ENCODE data around the gene SHC1. TPM values are rescaled to one million over a fixed set of nuclear protein-coding genes. Genes with fewer than 3 reads are reported as not detected.
A peak's percentile ranks its signal among the peaks of the same experiment; 100 is the strongest.

Gene SHC1
- total RNA-seq, 3 donors from 2014 or later (not counting 1 experiment from before 2014, with no cell fraction given), result 94.6 to 112 (median 96.8) TPM

- Histone ChIP-seq H3K27me3 (ENCODE audit: control insufficient read depth, insufficient read depth, low read length) (no peaks in the 10 kb centered on the region), H3K36me3 (ENCODE audit: control insufficient read depth, insufficient read depth, low read length) (peaks cover 55% of the 10 kb centered on the region), H3K4me3 (ENCODE audit: low read length) (no peak overlapping the region), H3K27ac (ENCODE audit: low read length) (peak overlapping the region; percentile 93), H3K9me3 (ENCODE audit: control insufficient read depth, insufficient read depth, low read length) (no peaks in the 10 kb centered on the region), H3K4me1 (ENCODE audit: control insufficient read depth, insufficient read depth, low read length) (peaks cover 20% of the 10 kb centered on the region)
- H3K27ac Mint-ChIP-seq, result peak overlapping the region; percentile 88
- no peaks in the 10 kb centered on the region for H3K36me3 Mint-ChIP-seq
- intact Hi-C loops (cut with micrococcal nuclease), result loop anchor here (1.0 kb wide), 1 partner anchor 54 kb away; no protein-coding TSS in a partner anchor
- DNase-seq (no peak), ATAC-seq (no peak)
- peaks cover 18 to 29% of the 10 kb centered on the region in 2 donors for H3K4me1 Mint-ChIP-seq
- TF ChIP-seq CTCF (IDR thresholded peaks at IDR 0.05), result no peak
- 88% methylated on average over 6 of the region's 6 CpGs for WGBS (ENCODE audit: insufficient coverage)
- no peaks in the 10 kb centered on the region for H3K9me3 Mint-ChIP-seq
- peak overlapping the region; percentile 89 for H3K4me3 Mint-ChIP-seq
- H3K27me3 Mint-ChIP-seq (ENCODE audit: low read depth in 2 of 2), result no peaks in the 10 kb centered on the region
Measured at GRCh38 chr1:154962795-154963330, 7.7 kb downstream of the SHC1 start.

- TF ChIP-seq CTCF (IDR thresholded peaks at IDR 0.05), result peak; percentile 15
- Mint-ChIP-seq H3K9me3 (no peaks in the 10 kb centered on the region), H3K27ac (peak overlapping the region; percentile 88), H3K36me3 (no peaks in the 10 kb centered on the region), H3K4me3 (peak overlapping the region; percentile 89), H3K27me3 (ENCODE audit: low read depth in 2 of 2) (no peaks in the 10 kb centered on the region), H3K4me1 (peaks cover 18 to 29% of the 10 kb centered on the region in 2 donors)
- Histone ChIP-seq H3K27ac (ENCODE audit: low read length) (peak overlapping the region; percentile 93), H3K27me3 (ENCODE audit: control insufficient read depth, insufficient read depth, low read length) (no peaks in the 10 kb centered on the region), H3K4me3 (ENCODE audit: low read length) (peak overlapping the region; percentile 65), H3K9me3 (ENCODE audit: control insufficient read depth, insufficient read depth, low read length) (no peaks in the 10 kb centered on the region), H3K36me3 (ENCODE audit: control insufficient read depth, insufficient read depth, low read length) (peaks cover 49% of the 10 kb centered on the region), H3K4me1 (ENCODE audit: control insufficient read depth, insufficient read depth, low read length) (peaks cover 20% of the 10 kb centered on the region)
- ATAC-seq (peak; percentile 2 to 13 (median 8)), DNase-seq (peak in 1 of 2 donors; percentile 50)
- WGBS (ENCODE audit: insufficient coverage), result 2% methylated on average over 24 of the region's 25 CpGs
- intact Hi-C loops (cut with micrococcal nuclease), result loop anchor here (1.0 kb wide), 1 partner anchor 55 kb away; no protein-coding TSS in a partner anchor
Measured at GRCh38 chr1:154962156-154962749, 8.3 kb downstream of the SHC1 start.

DNA sequence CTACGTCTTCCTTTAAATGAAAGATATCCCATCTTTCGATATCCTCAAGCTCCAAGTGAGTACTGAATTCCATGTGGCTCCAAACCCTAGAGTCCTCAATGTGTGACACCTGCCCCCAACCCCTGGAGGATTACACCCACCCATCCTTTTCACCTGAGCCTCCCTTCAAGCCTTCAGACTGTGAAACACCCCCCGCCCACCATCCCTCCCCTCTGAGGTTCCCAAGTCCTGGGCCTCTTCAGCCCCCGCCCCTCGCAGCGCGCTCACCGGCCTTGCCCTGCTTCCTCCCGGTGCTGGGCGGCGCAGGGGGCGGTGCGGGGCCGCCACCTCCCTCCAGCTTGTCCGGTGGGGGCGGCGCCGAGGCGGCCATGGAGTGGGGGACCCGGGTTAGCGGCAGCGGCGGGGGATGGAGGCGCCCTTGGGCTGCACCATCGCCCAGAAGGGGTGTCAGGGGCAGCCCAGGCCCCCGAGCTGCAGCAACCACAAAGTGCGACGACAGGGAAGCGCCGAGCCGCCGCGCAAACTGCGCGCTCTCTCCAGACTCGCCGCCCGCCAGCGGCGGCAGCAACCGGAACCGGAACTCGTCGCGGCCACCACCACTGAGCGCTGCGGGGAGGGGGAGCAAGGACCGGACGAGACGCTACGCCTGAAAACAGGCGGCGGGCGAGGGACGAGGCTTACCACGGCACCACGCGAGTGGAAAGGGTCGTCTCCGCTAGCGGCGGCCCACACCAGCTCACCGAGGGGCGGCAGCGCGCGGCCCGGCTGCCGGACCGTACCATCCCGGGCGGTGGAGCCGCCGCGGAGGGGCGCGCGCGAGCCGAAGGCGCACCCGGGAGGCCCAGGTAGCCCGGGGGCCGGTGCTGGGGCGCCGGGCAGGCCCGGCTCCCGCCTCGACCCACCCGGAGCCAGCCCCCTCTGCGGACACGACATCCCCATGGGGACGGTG lies 9.1 kb downstream of the SHC1 start, which contains the start of gene PYGO2:
TSS of gene PYGO2 (minus strand) at position 576 of the 949 bp plus-strand sequence. CDS start at position 370, 206 bp downstream.
- H3K4me3 Mint-ChIP-seq, result peak within 1 kb of the TSS; percentile 91
- H3K9me3 ChIP-seq (ENCODE audit: control insufficient read depth, insufficient read depth, low read length), result no peaks in the 10 kb centered on the region
- DNase-seq, result peak; percentile 79 to 89
- H3K27ac ChIP-seq (ENCODE audit: low read length), result peak within 1 kb of the TSS; percentile 93
- peaks cover 20 to 31% of the 10 kb centered on the region in 2 donors for H3K4me1 Mint-ChIP-seq
- H3K4me3 ChIP-seq (ENCODE audit: low read length), result peak within 1 kb of the TSS; percentile 65
- H3K27me3 Mint-ChIP-seq (ENCODE audit: low read depth in 2 of 2), result no peaks in the 10 kb centered on the region
- no peaks in the 10 kb centered on the region for H3K36me3 Mint-ChIP-seq
- peak within 1 kb of the TSS; percentile 88 for H3K27ac Mint-ChIP-seq
- peaks cover 24% of the 10 kb centered on the region for H3K4me1 ChIP-seq (ENCODE audit: control insufficient read depth, insufficient read depth, low read length)
- intact Hi-C loops (cut with micrococcal nuclease), result loop anchor here (1.0 to 2.0 kb wide), 2 partner anchors 37 to 56 kb away; no protein-coding TSS in a partner anchor
- no peaks in the 10 kb centered on the region for H3K9me3 Mint-ChIP-seq
- under 1% methylated on average over 93 of the region's 93 CpGs for WGBS (ENCODE audit: insufficient coverage)
- ATAC-seq, result peak; percentile 82 to 90 (median 84)
- peak; percentile 76 for TF ChIP-seq CTCF (IDR thresholded peaks at IDR 0.05)
- H3K36me3 ChIP-seq (ENCODE audit: control insufficient read depth, insufficient read depth, low read length), result peaks cover 41% of the 10 kb centered on the region
- H3K27me3 ChIP-seq (ENCODE audit: control insufficient read depth, insufficient read depth, low read length), result no peaks in the 10 kb centered on the region
